RWPE2 (cell line): ENCODE results near the gene CTAGE6.
"Not testable (repeated sequence)": the region's sequence is repeated elsewhere in the genome, so short reads cannot be mapped to it uniquely, and the experiment has no call there.

Experiments
- ATAC-seq: fragments of 200-7000 bp; cut with Tn5 transposase; 3 replicates; pipeline ENCODE4 v1.9.1; 2021; ENCODE audit warnings: low read depth
- DNase-seq: peaks from one replicate; pipeline ENCODE4 v3.0.0-alpha.2; 2020; ENCODE audit warnings: low spot score
- H3K27ac ChIP-seq: fragments of 450-650 bp; 2 replicates; pipeline ENCODE4 v1.5.1; 2017; ENCODE audit warnings: mild to moderate bottlenecking; ENCODE audit not compliant: poor library complexity, severe bottlenecking
- H3K27me3 ChIP-seq: fragments of 250-450 bp; sonication (Bioruptor Pico); 2 replicates; pipeline ENCODE4 v1.5.1; 2021; ENCODE audit warnings: mild to moderate bottlenecking, moderate library complexity; ENCODE audit not compliant: insufficient read depth, poor library complexity, severe bottlenecking
- H3K36me3 ChIP-seq: fragments of 250-450 bp; sonication (Bioruptor Pico); 2 replicates; pipeline ENCODE4 v1.5.1; 2020; ENCODE audit warnings: low read depth, mild to moderate bottlenecking, moderate library complexity
- H3K4me1 ChIP-seq: fragments of 250-450 bp; sonication (Bioruptor Pico); 2 replicates; pipeline ENCODE4 v1.5.1; 2021; ENCODE audit warnings: mild to moderate bottlenecking, moderate library complexity; ENCODE audit not compliant: insufficient read depth, poor library complexity, severe bottlenecking
- H3K4me3 ChIP-seq: fragments of 250-450 bp; sonication (Bioruptor Pico); 2 replicates; pipeline ENCODE4 v1.5.1; 2021; ENCODE audit warnings: mild to moderate bottlenecking, moderate library complexity; ENCODE audit not compliant: severe bottlenecking
- H3K9me3 ChIP-seq: fragments of 250-450 bp; sonication (Bioruptor Pico); 2 replicates; pipeline ENCODE4 v1.5.1; 2021; ENCODE audit warnings: mild to moderate bottlenecking, moderate library complexity; ENCODE audit not compliant: severe bottlenecking
- CTCF ChIP-seq: fragments of 450-650 bp; IDR thresholded peaks from one replicate; pipeline ENCODE4 v1.5.1; 2017; ENCODE audit warnings: mild to moderate bottlenecking, moderate library complexity; ENCODE audit not compliant: poor library complexity, severe bottlenecking

CTAGE6 gene

GRCh38 chr7:143728333-143728862 lies 29.1 kb downstream of the CTAGE6 start:
- Histone ChIP-seq H3K9me3 (no peaks in the 10 kb centered on the region), H3K27ac (no peak overlapping the region), H3K4me3 (no peak overlapping the region), H3K36me3 (no peaks in the 10 kb centered on the region), H3K4me1 (no peaks in the 10 kb centered on the region), H3K27me3 (no peaks in the 10 kb centered on the region)
- ATAC-seq, result no peak
- DNase-seq, result no peak
- no peak for TF ChIP-seq CTCF

- H3K27ac ChIP-seq, DNase-seq, H3K9me3 ChIP-seq, H3K4me1 ChIP-seq, H3K36me3 ChIP-seq, H3K27me3 ChIP-seq, H3K4me3 ChIP-seq: not testable (repeated sequence)
- peak; percentile 64 for ATAC-seq
Measured at GRCh38 chr7:143727561-143727960, 29.9 kb downstream of the CTAGE6 start.

GRCh38 chr7:143726143-143726542 lies 31.4 kb downstream of the CTAGE6 start:
- H3K27me3 ChIP-seq, ATAC-seq, H3K36me3 ChIP-seq, H3K4me1 ChIP-seq, H3K4me3 ChIP-seq, DNase-seq, H3K27ac ChIP-seq, H3K9me3 ChIP-seq: not testable (repeated sequence)

GRCh38 chr7:143720335-143720734 lies 37.2 kb downstream of the CTAGE6 start:
- ATAC-seq, H3K4me1 ChIP-seq, DNase-seq: not testable (repeated sequence)

GRCh38 chr7:143715543-143716193 lies 41.8 kb downstream of the CTAGE6 start:
- not testable (repeated sequence) for DNase-seq, H3K9me3 ChIP-seq, H3K27me3 ChIP-seq, H3K4me1 ChIP-seq, H3K27ac ChIP-seq, ATAC-seq, H3K4me3 ChIP-seq, H3K36me3 ChIP-seq

More at GRCh38 chr7:143720335-143720734, 37.2 kb downstream of the CTAGE6 start:
- H3K4me3 ChIP-seq, H3K27ac ChIP-seq, H3K36me3 ChIP-seq, H3K27me3 ChIP-seq, H3K9me3 ChIP-seq: not testable (repeated sequence)

- 0 out of 3 replicates have a peak, but pooled peaks have one; percentile 14 for ATAC-seq
- H3K27ac ChIP-seq, H3K9me3 ChIP-seq, H3K36me3 ChIP-seq, DNase-seq, H3K4me1 ChIP-seq, H3K4me3 ChIP-seq, H3K27me3 ChIP-seq: not testable (repeated sequence)
Measured at GRCh38 chr7:143714581-143715454, 42.7 kb downstream of the CTAGE6 start.

GRCh38 chr7:143712381-143712780 lies 45.1 kb downstream of the CTAGE6 start:
- not testable (repeated sequence) for H3K4me3 ChIP-seq, H3K4me1 ChIP-seq, H3K27ac ChIP-seq, H3K9me3 ChIP-seq, DNase-seq, H3K36me3 ChIP-seq, H3K27me3 ChIP-seq
- peak; percentile 98 for ATAC-seq

GRCh38 chr7:143711727-143712324 lies 45.7 kb downstream of the CTAGE6 start:
- H3K9me3 ChIP-seq, H3K4me3 ChIP-seq, H3K4me1 ChIP-seq, H3K27ac ChIP-seq, ATAC-seq, H3K36me3 ChIP-seq, DNase-seq, H3K27me3 ChIP-seq: not testable (repeated sequence)

GRCh38 chr7:143709895-143710294 lies 47.6 kb downstream of the CTAGE6 start:
- H3K27me3 ChIP-seq, DNase-seq, H3K36me3 ChIP-seq, ATAC-seq, H3K4me3 ChIP-seq, H3K9me3 ChIP-seq, H3K4me1 ChIP-seq, H3K27ac ChIP-seq: not testable (repeated sequence)
